Hepatocyte (in vitro differentiated cells): Measurements from ENCODE around the gene SLC25A34.

Experiments used
- EZH2phosphoT487 ChIP-seq: fragments of 200-600 bp; sonication (generic); IDR thresholded peaks from one replicate; pipeline ENCODE4 v1.6.1; 2018; ENCODE audit warnings: antibody characterized with exemption, mild to moderate bottlenecking, low read depth, moderate library complexity; ENCODE audit not compliant: unreplicated experiment, severe bottlenecking
- TF ChIP-seq, protein P1 (sequence below): fragments of 200-600 bp; sonication (generic); IDR thresholded peaks from 2 replicates; pipeline ENCODE4 v1.5.1; 2016; ENCODE audit warnings: antibody characterized with exemption, mild to moderate bottlenecking; ENCODE audit not compliant: poor library complexity

GRCh38 chr1:15707239-15707925 lies 28.7 kb upstream of the SLC25A34 start:
- TF ChIP-seq, protein P1, sequence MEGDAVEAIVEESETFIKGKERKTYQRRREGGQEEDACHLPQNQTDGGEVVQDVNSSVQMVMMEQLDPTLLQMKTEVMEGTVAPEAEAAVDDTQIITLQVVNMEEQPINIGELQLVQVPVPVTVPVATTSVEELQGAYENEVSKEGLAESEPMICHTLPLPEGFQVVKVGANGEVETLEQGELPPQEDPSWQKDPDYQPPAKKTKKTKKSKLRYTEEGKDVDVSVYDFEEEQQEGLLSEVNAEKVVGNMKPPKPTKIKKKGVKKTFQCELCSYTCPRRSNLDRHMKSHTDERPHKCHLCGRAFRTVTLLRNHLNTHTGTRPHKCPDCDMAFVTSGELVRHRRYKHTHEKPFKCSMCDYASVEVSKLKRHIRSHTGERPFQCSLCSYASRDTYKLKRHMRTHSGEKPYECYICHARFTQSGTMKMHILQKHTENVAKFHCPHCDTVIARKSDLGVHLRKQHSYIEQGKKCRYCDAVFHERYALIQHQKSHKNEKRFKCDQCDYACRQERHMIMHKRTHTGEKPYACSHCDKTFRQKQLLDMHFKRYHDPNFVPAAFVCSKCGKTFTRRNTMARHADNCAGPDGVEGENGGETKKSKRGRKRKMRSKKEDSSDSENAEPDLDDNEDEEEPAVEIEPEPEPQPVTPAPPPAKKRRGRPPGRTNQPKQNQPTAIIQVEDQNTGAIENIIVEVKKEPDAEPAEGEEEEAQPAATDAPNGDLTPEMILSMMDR, result no peak
- TF ChIP-seq EZH2phosphoT487, result no peak
